NCI-H1092 treated with DMSO at 0.1 percent for 48 hours (cell line): ENCODE measurements around the gene CCT3.

ENCODE experiments used
- DNase-seq: peaks from one replicate; lab custom pipeline; 2025; lab: John Stamatoyannopoulos, UW

The CCT3 gene

DNA sequence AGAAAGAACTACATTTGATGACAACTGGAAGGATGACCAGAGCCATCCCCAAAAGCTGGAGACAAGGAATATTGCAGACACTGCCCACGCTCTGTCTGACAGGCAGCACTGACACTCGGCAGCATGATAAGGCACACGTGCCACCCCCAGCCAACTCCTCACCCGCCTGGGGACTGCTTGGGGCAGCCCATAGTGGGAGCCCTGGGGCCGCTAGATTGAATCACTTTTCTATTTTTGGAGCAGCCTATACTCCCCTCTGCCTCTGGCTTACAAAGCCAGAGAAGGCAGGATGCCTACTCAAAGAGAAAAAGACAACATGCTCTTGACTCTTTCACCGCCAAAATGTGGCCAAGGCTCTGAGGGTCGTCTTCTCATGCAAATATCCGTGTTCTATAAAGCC is 56.8 kb downstream of the CCT3 start:
- no peak for DNase-seq

- no peak for DNase-seq
Measured at GRCh38 chr1:156279837-156280236, 58.3 kb downstream of the CCT3 start.

DNA sequence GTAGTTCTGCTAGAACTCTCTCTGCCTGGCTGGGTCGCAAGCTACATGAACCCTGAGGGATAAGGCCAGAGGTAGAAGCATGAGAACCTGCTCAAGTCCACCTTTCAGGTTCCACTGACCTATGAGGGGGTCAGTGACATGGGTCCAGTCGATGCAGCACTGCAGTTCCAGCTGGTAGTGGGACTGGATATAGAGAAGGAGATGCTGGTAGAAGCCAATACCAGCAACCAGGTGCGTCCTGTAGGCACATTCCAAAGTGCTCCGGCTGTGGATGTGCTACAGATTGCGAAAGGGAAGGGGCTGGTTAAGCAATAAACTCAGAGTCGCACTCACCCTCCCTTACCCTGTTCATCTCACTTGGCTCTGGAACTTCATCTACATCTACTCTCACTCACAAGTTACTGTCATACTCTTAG is 61.1 kb downstream of the CCT3 start:
- no peak for DNase-seq

DNA sequence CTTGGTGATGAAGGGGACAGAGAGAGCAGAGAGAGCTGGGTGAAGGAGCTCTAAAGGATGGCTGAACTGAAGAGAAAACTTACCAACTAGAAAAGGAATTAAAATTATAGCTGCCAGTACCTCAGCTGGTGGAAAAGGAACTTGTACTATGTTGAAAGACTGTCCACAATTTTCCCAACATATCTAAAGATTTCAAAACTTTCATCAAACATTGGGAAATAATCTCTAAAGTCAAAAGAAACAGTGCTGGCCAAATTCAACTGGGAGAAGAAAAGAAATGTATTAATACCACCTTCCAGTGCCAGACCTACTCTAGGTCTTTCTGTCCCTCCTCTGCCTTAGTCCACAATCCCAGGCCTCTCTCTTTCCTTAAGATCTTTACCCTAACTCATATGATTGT is 61.6 kb downstream of the CCT3 start:
- DNase-seq: no peak

GRCh38 chr1:156270314-156270713 is 67.8 kb downstream of the CCT3 start:
- DNase-seq: no peak

GRCh38 chr1:156268336-156268735 is 69.8 kb downstream of the CCT3 start:
- DNase-seq: no peak

GRCh38 chr1:156266051-156266450 is 72.0 kb downstream of the CCT3 start:
- no peak for DNase-seq

DNA sequence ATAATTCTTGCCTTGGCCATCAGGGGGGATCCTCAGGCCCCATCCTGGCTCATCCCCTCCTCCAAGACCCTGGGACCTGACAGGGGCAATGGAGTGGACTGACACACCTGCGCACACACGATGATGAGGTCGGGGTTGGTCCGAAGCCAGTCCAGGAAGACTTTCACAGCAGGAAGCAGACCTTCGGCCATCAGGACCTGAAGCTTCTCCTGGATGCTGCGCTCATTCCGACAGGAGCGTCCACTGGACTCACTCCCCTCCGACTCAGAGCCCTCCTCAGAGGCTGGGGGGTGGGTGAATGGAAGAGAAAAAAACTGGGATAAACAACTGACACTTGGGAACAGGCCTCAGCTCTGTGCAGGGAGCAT is 74.8 kb downstream of the CCT3 start:
- DNase-seq: no peak

DNA sequence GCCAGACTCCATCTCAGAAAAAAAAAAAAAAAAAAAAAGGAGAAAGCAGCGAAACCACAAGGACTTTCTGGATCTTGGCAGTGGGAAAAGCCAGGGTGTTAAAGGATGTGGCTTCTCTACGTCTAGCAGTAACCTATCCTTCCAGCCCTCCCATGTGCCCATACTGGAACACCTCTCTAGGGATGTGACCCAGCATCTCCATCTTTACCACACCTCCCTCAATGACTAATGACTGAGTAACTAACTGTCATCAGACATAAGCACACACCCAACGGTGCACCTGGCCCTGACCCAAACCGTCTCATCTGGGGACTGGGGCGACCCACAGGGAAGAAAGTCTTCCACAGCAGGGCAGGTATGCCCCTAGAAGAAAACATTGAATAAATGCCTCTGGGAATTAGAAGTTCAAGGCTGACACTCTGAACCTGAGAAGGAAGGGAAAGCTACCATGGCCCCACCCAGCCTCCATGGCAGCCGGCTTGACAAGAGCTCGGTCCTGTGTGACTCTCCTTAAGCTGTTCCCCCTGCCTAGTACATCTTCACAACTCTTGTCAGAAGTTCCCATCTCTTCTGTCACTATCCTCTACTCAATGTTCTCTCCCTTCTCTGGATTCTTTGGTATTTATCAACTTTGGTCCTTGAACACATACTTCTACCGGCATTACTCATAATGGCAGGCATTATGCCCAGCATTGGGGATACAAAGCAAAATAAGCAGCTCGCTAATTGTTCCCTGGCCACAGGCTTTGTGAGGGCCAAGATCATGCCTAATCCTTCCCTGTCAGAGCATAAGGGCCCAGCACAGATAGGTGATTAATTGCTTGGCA is 75.4 kb downstream of the CCT3 start:
- no peak for DNase-seq

GRCh38 chr1:156260896-156261295 is 77.2 kb downstream of the CCT3 start:
- DNase-seq: no peak

GRCh38 chr1:156259805-156260204 is 78.3 kb downstream of the CCT3 start:
- no peak for DNase-seq
